ENCODE measurements around the gene IER2. TPM values are rescaled to one million over a fixed set of nuclear protein-coding genes. Genes with fewer than 3 reads are reported as not detected.
A peak's percentile ranks its signal among the peaks of the same experiment; 100 is the strongest.

The IER2 gene
- total RNA-seq, 1 experiment from 2014 or later: 72.0 TPM

DNA sequence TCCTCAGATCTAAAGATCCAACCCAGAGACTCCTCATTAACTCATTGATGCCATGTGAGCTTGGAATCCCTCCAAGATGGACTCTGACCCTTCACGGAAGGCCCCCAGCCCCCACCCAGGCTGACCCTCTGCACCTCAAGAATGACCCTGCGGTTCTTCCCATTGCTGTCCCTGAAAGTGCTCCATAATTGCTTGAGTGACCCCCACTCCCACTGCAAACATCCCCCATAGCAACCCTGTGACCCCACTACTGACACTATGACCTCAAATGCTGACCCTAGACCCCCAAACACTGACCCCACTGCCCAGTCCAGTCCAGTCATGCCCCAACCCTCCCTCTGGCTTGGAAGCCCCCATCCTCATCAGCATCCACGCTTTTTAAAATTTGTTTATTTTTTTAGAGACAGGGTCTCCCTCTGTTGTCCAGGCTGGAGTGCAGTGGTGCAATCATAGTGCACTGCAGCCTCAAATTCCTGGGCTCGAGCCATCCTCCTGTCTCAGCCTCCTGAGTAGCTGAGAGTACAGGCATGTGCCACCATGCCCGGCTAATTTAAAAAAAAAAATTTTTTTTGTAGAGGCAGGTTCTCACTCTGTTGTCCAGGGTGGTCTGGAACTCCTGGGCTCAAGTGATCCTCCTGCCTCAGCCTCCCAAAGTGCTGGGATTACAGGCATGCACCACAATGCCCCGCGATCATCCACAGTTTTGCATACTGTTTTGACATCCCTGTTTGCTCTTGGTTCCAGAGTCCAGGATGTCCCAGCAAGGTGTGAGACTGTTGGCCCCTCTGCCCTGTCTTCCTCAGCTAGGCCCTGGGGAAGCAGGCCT lies 48.4 kb upstream of the IER2 start:
- Mint-ChIP-seq H3K36me3 (ENCODE audit: insufficient read depth, unreplicated experiment) (peaks cover 6% of the 10 kb centered on the region), H3K27ac (ENCODE audit: unreplicated experiment) (no peak overlapping the region), H3K4me3 (ENCODE audit: unreplicated experiment) (peak overlapping the region; percentile 60), H3K9me3 (ENCODE audit: unreplicated experiment) (no peaks in the 10 kb centered on the region), H3K4me1 (ENCODE audit: low read depth, unreplicated experiment) (no peaks in the 10 kb centered on the region), H3K27me3 (ENCODE audit: insufficient read depth, unreplicated experiment) (no peaks in the 10 kb centered on the region)
- BruUV-seq (replicated peaks): no TSS peak
- POLR2A ChIA-PET: no interaction called here
- DNase-seq: no peak
- no peaks in the 10 kb centered on the region for H3K36me3 ChIP-seq (ENCODE audit: control insufficient read depth, insufficient read depth, low read length)
- H3K9me3 ChIP-seq: no peaks in the 10 kb centered on the region
- H3K27me3 ChIP-seq (replicated peaks; ENCODE audit: control insufficient read depth, insufficient read depth, low read length): no peaks in the 10 kb centered on the region
- intact Hi-C loops (cut with micrococcal nuclease; ENCODE audit: unreplicated experiment): no loop called here
- CTCF ChIA-PET: interaction anchor here (0.7 to 1.4 kb wide), 2 partner anchors 137 to 161 kb away, joined by 3 to 5 read pairs; no protein-coding TSS in a partner anchor
- no peak overlapping the region for H3K4me3 ChIP-seq (ENCODE audit: low read depth, low read length)
- TF ChIP-seq, protein P1, sequence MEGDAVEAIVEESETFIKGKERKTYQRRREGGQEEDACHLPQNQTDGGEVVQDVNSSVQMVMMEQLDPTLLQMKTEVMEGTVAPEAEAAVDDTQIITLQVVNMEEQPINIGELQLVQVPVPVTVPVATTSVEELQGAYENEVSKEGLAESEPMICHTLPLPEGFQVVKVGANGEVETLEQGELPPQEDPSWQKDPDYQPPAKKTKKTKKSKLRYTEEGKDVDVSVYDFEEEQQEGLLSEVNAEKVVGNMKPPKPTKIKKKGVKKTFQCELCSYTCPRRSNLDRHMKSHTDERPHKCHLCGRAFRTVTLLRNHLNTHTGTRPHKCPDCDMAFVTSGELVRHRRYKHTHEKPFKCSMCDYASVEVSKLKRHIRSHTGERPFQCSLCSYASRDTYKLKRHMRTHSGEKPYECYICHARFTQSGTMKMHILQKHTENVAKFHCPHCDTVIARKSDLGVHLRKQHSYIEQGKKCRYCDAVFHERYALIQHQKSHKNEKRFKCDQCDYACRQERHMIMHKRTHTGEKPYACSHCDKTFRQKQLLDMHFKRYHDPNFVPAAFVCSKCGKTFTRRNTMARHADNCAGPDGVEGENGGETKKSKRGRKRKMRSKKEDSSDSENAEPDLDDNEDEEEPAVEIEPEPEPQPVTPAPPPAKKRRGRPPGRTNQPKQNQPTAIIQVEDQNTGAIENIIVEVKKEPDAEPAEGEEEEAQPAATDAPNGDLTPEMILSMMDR (IDR thresholded peaks at IDR 0.05; ENCODE audit: insufficient read depth in 1 of 2, low read depth in 1 of 2, low read length in 1 of 2, severe bottlenecking in 1 of 2, unreplicated experiment in 1 of 2): no peak
- peaks cover 11% of the 10 kb centered on the region for H3K4me1 ChIP-seq

DNA sequence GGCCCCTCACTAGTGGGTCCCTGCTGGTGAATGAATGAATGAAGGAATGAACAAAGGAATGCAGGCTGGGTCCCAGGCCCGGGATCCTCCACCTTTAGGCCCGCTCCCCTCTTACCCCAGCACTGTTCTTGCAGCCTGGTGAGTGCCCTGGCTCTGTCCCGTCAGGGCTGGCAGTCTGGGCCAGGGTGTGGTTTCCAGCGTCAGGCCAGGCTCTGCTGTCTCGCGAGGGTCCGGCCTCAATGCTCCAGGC lies 47.9 kb upstream of the IER2 start:
- peak overlapping the region; percentile 60 for H3K4me3 Mint-ChIP-seq (ENCODE audit: unreplicated experiment)
- no peaks in the 10 kb centered on the region for H3K27me3 Mint-ChIP-seq (ENCODE audit: insufficient read depth, unreplicated experiment)
- CTCF ChIA-PET: no interaction called here
- Histone ChIP-seq H3K4me3 (ENCODE audit: low read depth, low read length) (peak overlapping the region; percentile 28), H3K4me1 (peaks cover 11% of the 10 kb centered on the region), H3K9me3 (no peaks in the 10 kb centered on the region), H3K27me3 (replicated peaks; ENCODE audit: control insufficient read depth, insufficient read depth, low read length) (no peaks in the 10 kb centered on the region), H3K36me3 (ENCODE audit: control insufficient read depth, insufficient read depth, low read length) (no peaks in the 10 kb centered on the region)
- H3K9me3 Mint-ChIP-seq (ENCODE audit: unreplicated experiment): no peaks in the 10 kb centered on the region
- no peak overlapping the region for H3K27ac Mint-ChIP-seq (ENCODE audit: unreplicated experiment)
- no TSS peak for BruUV-seq (replicated peaks)
- intact Hi-C loops (cut with micrococcal nuclease; ENCODE audit: unreplicated experiment): no loop called here
- H3K4me1 Mint-ChIP-seq (ENCODE audit: low read depth, unreplicated experiment): no peaks in the 10 kb centered on the region
- peaks cover 10% of the 10 kb centered on the region for H3K36me3 Mint-ChIP-seq (ENCODE audit: insufficient read depth, unreplicated experiment)
- DNase-seq: no peak
- TF ChIP-seq, protein P1 (IDR thresholded peaks at IDR 0.05; ENCODE audit: insufficient read depth in 1 of 2, low read depth in 1 of 2, low read length in 1 of 2, severe bottlenecking in 1 of 2, unreplicated experiment in 1 of 2): no peak
- POLR2A ChIA-PET: no interaction called here

DNA sequence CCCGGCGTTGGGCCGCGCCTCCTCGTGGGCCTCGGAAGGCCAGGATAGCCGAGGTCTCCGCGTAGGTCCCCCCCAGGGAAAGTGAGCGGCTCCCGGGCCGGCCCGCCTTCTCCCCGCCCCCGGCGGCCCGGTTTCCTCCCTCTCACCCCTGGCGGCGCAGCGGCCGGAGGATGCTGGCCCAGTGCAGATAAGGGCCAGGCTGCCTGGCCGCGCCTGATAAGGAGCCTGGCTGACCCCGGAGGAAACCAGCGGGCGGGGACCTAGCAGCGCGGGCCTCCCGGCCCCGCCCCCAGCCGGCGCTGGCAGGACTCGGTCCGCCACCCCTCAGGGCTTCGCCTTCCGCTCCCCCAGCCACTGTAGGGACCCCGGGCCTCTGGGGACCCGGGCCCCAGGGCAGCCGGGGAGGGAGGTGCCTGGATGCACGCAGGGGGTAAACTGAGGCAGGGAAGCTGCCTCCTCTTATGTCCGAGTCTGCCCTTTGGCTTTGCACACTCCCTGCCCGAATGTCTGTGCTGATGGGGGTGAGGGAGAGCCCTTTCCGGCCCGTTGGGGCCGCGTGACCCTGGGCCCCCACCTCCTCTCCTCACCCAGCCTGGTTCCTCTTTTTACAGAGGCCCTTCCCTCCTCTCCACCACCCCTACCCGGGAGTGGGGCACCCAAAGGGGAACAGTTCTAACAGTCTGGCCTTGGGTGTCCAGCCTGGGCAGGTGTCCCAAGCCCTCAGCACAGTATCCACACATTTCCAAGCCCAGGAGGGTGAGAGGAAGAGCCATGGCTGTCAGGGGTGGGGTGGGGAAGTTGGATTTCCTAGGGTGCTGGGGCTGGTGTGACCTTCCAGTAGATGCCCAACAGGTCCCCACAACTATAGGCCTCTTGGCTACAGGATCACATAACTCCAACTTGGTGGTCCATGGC lies 47.3 kb upstream of the IER2 start, which contains the start of gene LYL1:
Gene LYL1 (minus strand): TSS at position 193 of the 915 bp plus-strand sequence. CDS start 1,687 bp downstream, outside the sequence.
- Mint-ChIP-seq H3K4me1 (ENCODE audit: low read depth, unreplicated experiment) (no peaks in the 10 kb centered on the region), H3K27ac (ENCODE audit: unreplicated experiment) (no peak within 1 kb of the TSS), H3K27me3 (ENCODE audit: insufficient read depth, unreplicated experiment) (no peaks in the 10 kb centered on the region), H3K36me3 (ENCODE audit: insufficient read depth, unreplicated experiment) (peaks cover 15% of the 10 kb centered on the region), H3K9me3 (ENCODE audit: unreplicated experiment) (no peaks in the 10 kb centered on the region), H3K4me3 (ENCODE audit: unreplicated experiment) (peak within 1 kb of the TSS; percentile 60)
- TF ChIP-seq, protein P1 (IDR thresholded peaks at IDR 0.05; ENCODE audit: insufficient read depth in 1 of 2, low read depth in 1 of 2, low read length in 1 of 2, severe bottlenecking in 1 of 2, unreplicated experiment in 1 of 2): no peak
- Histone ChIP-seq H3K4me1 (peaks cover 11% of the 10 kb centered on the region), H3K36me3 (ENCODE audit: control insufficient read depth, insufficient read depth, low read length) (no peaks in the 10 kb centered on the region), H3K27me3 (replicated peaks; ENCODE audit: control insufficient read depth, insufficient read depth, low read length) (no peaks in the 10 kb centered on the region), H3K4me3 (ENCODE audit: low read depth, low read length) (peak within 1 kb of the TSS; percentile 28), H3K9me3 (no peaks in the 10 kb centered on the region)
- BruUV-seq (replicated peaks): no TSS peak
- ChIA-PET POLR2A (no interaction called here), CTCF (no interaction called here)
- DNase-seq: peak; percentile 74 to 75
- intact Hi-C loops (cut with micrococcal nuclease; ENCODE audit: unreplicated experiment): no loop called here

Data from Caco-2 (cell line).